Spinal cord (tissue), 10 donors: ENCODE results near the gene NMT1. TPM values are rescaled to one million over a fixed set of nuclear protein-coding genes. Genes with fewer than 3 reads are reported as not detected.

Experiments used
- DNase-seq, 6 donors: peaks; one replicate each; pipeline versions ENCODE4 v3.0.0 to v3.0.0-alpha.2; 2013 to 2015; ENCODE audit warnings: low spot score in 6 of 6, low read depth in 4 of 6
- H3K27ac ChIP-seq: one replicate; pipeline ENCODE4 v1.5.1; 2013; ENCODE audit warnings: low read depth, low read length, control low read depth
- H3K27me3 ChIP-seq: one replicate; pipeline ENCODE4 v1.6.1; 2013; ENCODE audit warnings: low read length; ENCODE audit not compliant: control insufficient read depth, insufficient read depth
- H3K36me3 ChIP-seq: one replicate; pipeline ENCODE4 v1.6.1; 2013; ENCODE audit warnings: low read length; ENCODE audit not compliant: control insufficient read depth, insufficient read depth
- H3K4me1 ChIP-seq: one replicate; pipeline ENCODE4 v1.6.1; 2013; ENCODE audit warnings: low read length; ENCODE audit not compliant: control insufficient read depth, insufficient read depth
- H3K4me3 ChIP-seq: one replicate; pipeline ENCODE4 v1.5.1; 2013; ENCODE audit warnings: low read depth, low read length, control low read depth
- H3K9me3 ChIP-seq: one replicate; pipeline ENCODE4 v1.6.1; 2013; ENCODE audit warnings: low read length; ENCODE audit not compliant: control insufficient read depth, insufficient read depth
- WGBS: methylation state at CpG from one replicate; pipeline ENCODE4 v1.1.5; 2013; ENCODE audit warnings: missing lambda C conversion rate; ENCODE audit not compliant: insufficient coverage; 5-methylcytosine and 5-hydroxymethylcytosine counted together
- polyA plus RNA-seq, 2 donors: library from polyadenylated mRNA; unstranded; fragments of 120-200 nt; gene quantifications; one replicate each; pipeline ENCODE4 v1.2.1, GENCODE V29; 2013; ENCODE audit not compliant: insufficient read length in 2 of 2
- total RNA-seq, 2 donors: library from RNA; depleted of rRNA in 1 of 2; stranded (reverse); fragments of 120-200 nt in 1 of 2; fragments of >200 nt in 1 of 2; gene quantifications; one replicate each; pipeline versions ENCODE4 v1.2.3 to v1.2.4, GENCODE V29; 2013 to 2014
- donor health status: healthy.

The NMT1 gene
- total and polyA plus RNA-seq, 4 donors = 51.6 to 77.9 (median 60.5) TPM

- peaks cover 30% of the 10 kb centered on the region for H3K4me1 ChIP-seq
- peaks cover 90% of the 10 kb centered on the region for H3K36me3 ChIP-seq
- peak overlapping the region; percentile 37 for H3K27ac ChIP-seq
- H3K27me3 ChIP-seq = no peaks in the 10 kb centered on the region
- no peak for DNase-seq
- H3K9me3 ChIP-seq = no peaks in the 10 kb centered on the region
- 89% methylated on average over 12 of the region's 12 CpGs for WGBS
- H3K4me3 ChIP-seq = no peak overlapping the region
These were observed 41.0 kb downstream of the NMT1 start for GRCh38 chr17:45101883-45102811.

- Histone ChIP-seq H3K27me3 (no peaks in the 10 kb centered on the region), H3K9me3 (no peaks in the 10 kb centered on the region), H3K4me3 (no peak overlapping the region), H3K36me3 (peaks cover 90% of the 10 kb centered on the region), H3K27ac (peak overlapping the region; percentile 37), H3K4me1 (peaks cover 24% of the 10 kb centered on the region)
- 93% methylated on average over 8 of the region's 9 CpGs for WGBS
- no peak for DNase-seq
These were observed 41.7 kb downstream of the NMT1 start for GRCh38 chr17:45102856-45103255.

GRCh38 chr17:45103269-45103795 lies 42.2 kb downstream of the NMT1 start:
- DNase-seq = no peak
- Histone ChIP-seq H3K4me1 (peaks cover 19% of the 10 kb centered on the region), H3K4me3 (no peak overlapping the region), H3K36me3 (peaks cover 90% of the 10 kb centered on the region), H3K9me3 (no peaks in the 10 kb centered on the region), H3K27me3 (no peaks in the 10 kb centered on the region), H3K27ac (no peak overlapping the region)
- 95% methylated on average over 3 of the region's 9 CpGs for WGBS

- no peak for DNase-seq
- no peaks in the 10 kb centered on the region for H3K9me3 ChIP-seq
- WGBS = 94% methylated on average over 8 of the region's 8 CpGs
- H3K4me3 ChIP-seq = no peak overlapping the region
- peaks cover 15% of the 10 kb centered on the region for H3K4me1 ChIP-seq
- H3K27ac ChIP-seq = no peak overlapping the region
- no peaks in the 10 kb centered on the region for H3K27me3 ChIP-seq
- peaks cover 90% of the 10 kb centered on the region for H3K36me3 ChIP-seq
These were observed 42.9 kb downstream of the NMT1 start for GRCh38 chr17:45104029-45104428.

GRCh38 chr17:45104497-45104896 lies 43.4 kb downstream of the NMT1 start:
- WGBS = 90% methylated on average over 6 of the region's 6 CpGs
- Histone ChIP-seq H3K27me3 (no peaks in the 10 kb centered on the region), H3K4me1 (peaks cover 15% of the 10 kb centered on the region), H3K9me3 (no peaks in the 10 kb centered on the region), H3K36me3 (peaks cover 88% of the 10 kb centered on the region), H3K4me3 (no peak overlapping the region), H3K27ac (no peak overlapping the region)
- no peak for DNase-seq

- peaks cover 17% of the 10 kb centered on the region for H3K4me1 ChIP-seq
- H3K36me3 ChIP-seq = peaks cover 83% of the 10 kb centered on the region
- no peak overlapping the region for H3K27ac ChIP-seq
These were observed 43.9 kb downstream of the NMT1 start for GRCh38 chr17:45104907-45105624.

GRCh38 chr17:45106096-45106495 lies 45.0 kb downstream of the NMT1 start:
- no peak overlapping the region for H3K4me3 ChIP-seq
- peaks cover 83% of the 10 kb centered on the region for H3K36me3 ChIP-seq
- H3K27me3 ChIP-seq = no peaks in the 10 kb centered on the region
- 61% methylated on average over 4 of the region's 5 CpGs for WGBS
- peaks cover 27% of the 10 kb centered on the region for H3K4me1 ChIP-seq
- no peak overlapping the region for H3K27ac ChIP-seq
- no peak for DNase-seq
- H3K9me3 ChIP-seq = no peaks in the 10 kb centered on the region

More at GRCh38 chr17:45104907-45105624, 43.9 kb downstream of the NMT1 start:
- no peaks in the 10 kb centered on the region for H3K9me3 ChIP-seq
- H3K4me3 ChIP-seq = no peak overlapping the region
- whole genome bisulfite sequencing = 90% methylated on average over 15 of the region's 17 CpGs
- no peak for DNase-seq
- no peaks in the 10 kb centered on the region for H3K27me3 ChIP-seq

GRCh38 chr17:45106582-45106981 lies 45.5 kb downstream of the NMT1 start:
- Histone ChIP-seq H3K36me3 (peaks cover 79% of the 10 kb centered on the region), H3K9me3 (no peaks in the 10 kb centered on the region), H3K4me3 (no peak overlapping the region), H3K4me1 (peaks cover 32% of the 10 kb centered on the region), H3K27ac (no peak overlapping the region), H3K27me3 (no peaks in the 10 kb centered on the region)
- no peak for DNase-seq
- WGBS = 93% methylated on average over 5 of the region's 5 CpGs

GRCh38 chr17:45107293-45108010 lies 46.3 kb downstream of the NMT1 start:
- Histone ChIP-seq H3K27ac (no peak overlapping the region), H3K4me1 (peaks cover 41% of the 10 kb centered on the region), H3K9me3 (no peaks in the 10 kb centered on the region), H3K4me3 (no peak overlapping the region), H3K36me3 (peaks cover 75% of the 10 kb centered on the region), H3K27me3 (no peaks in the 10 kb centered on the region)
- no peak for DNase-seq
- WGBS = 87% methylated on average over 13 of the region's 13 CpGs
